Transverse colon (tissue), 3 donors: Measurements from ENCODE around the gene SLC22A15.

Experiments
- POLR2A ChIP-seq: fragments of 450-650 bp; IDR thresholded peaks from one replicate; pipeline ENCODE4 v1.6.1; 2016; ENCODE audit warnings: antibody characterized with exemption, mild to moderate bottlenecking, moderate library complexity
- TF ChIP-seq, protein P1 (sequence below), 5 experiments: fragments of 200-600 bp in 3 of 5; fragments of 450-650 bp in 2 of 5; sonication (generic) in 3 of 5; IDR thresholded peaks; 1 replicate in 2 of 5; 2 replicates in 3 of 5; pipeline ENCODE4 v1.5.1; 2016 to 2017; ENCODE audit warnings: antibody characterized with exemption in 5 of 5, inconsistent platforms in 3 of 5, mild to moderate bottlenecking in 2 of 5, moderate library complexity in 1 of 5

- no peak for TF ChIP-seq POLR2A
- TF ChIP-seq, protein P1, sequence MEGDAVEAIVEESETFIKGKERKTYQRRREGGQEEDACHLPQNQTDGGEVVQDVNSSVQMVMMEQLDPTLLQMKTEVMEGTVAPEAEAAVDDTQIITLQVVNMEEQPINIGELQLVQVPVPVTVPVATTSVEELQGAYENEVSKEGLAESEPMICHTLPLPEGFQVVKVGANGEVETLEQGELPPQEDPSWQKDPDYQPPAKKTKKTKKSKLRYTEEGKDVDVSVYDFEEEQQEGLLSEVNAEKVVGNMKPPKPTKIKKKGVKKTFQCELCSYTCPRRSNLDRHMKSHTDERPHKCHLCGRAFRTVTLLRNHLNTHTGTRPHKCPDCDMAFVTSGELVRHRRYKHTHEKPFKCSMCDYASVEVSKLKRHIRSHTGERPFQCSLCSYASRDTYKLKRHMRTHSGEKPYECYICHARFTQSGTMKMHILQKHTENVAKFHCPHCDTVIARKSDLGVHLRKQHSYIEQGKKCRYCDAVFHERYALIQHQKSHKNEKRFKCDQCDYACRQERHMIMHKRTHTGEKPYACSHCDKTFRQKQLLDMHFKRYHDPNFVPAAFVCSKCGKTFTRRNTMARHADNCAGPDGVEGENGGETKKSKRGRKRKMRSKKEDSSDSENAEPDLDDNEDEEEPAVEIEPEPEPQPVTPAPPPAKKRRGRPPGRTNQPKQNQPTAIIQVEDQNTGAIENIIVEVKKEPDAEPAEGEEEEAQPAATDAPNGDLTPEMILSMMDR (IDR thresholded peaks at IDR 0.05), result no peak
Observed at GRCh38 chr1:116092752-116093489, 116.6 kb downstream of the SLC22A15 start.
